H1 (cell line): ENCODE measurements around the gene CAVIN4. TPM values are rescaled to one million over a fixed set of nuclear protein-coding genes. Genes with fewer than 3 reads are reported as not detected.

Experiments used
- CTCF ChIA-PET: fragments of 300-600 bp; sonication (Branson Sonifier 250); formaldehyde crosslinking; loops from one replicate; lab custom pipeline; 2021; ENCODE audit not compliant: partially characterized antibody; lab: Charles Lee
- POLR2A ChIA-PET: fragments of 300-600 bp; sonication (Branson Sonifier 250); formaldehyde crosslinking; loops from one replicate; lab custom pipeline; 2021; ENCODE audit warnings: inconsistent platforms; ENCODE audit not compliant: partially characterized antibody; lab: Charles Lee
- DNase-seq, 2 experiments: peaks; one replicate each; pipeline versions ENCODE4 v3.0.0 to v3.0.0-alpha.2; 2010 to 2022; ENCODE audit warnings: low spot score in 2 of 2, low read depth in 1 of 2, mixed read lengths in 1 of 2
- FAIRE-seq: peaks from 2 replicates; lab custom pipeline; 2011; peaks lifted over from hg19 to GRCh38; lab: Jason Lieb, UNC
- H2AFZ ChIP-seq: 2 replicates; pipeline ENCODE4 v1.8.1; 2012; ENCODE audit warnings: low read length, inconsistent platforms
- H2AK5ac ChIP-seq: 2 replicates; pipeline ENCODE4 v1.6.1; 2013; ENCODE audit warnings: low read depth, low read length
- H2BK120ac ChIP-seq: replicated peaks from 2 replicates; pipeline ENCODE3; 2013; ENCODE audit warnings: low read depth, low read length, inconsistent platforms
- H2BK12ac ChIP-seq: 2 replicates; pipeline ENCODE4 v1.6.1; 2013; ENCODE audit warnings: low read depth, low read length
- H2BK15ac ChIP-seq: 2 replicates; pipeline ENCODE4 v1.6.1; 2013; ENCODE audit warnings: low read length
- H2BK20ac ChIP-seq: 2 replicates; pipeline ENCODE4 v1.6.1; 2013; ENCODE audit warnings: low read length
- H2BK5ac ChIP-seq: 2 replicates; pipeline ENCODE4 v1.6.1; 2013; ENCODE audit warnings: low read depth, low read length
- H3K14ac ChIP-seq: 2 replicates; pipeline ENCODE4 v1.6.1; 2013; ENCODE audit warnings: inconsistent platforms; ENCODE audit not compliant: insufficient read length
- H3K18ac ChIP-seq: 2 replicates; pipeline ENCODE4 v1.6.1; 2013; ENCODE audit warnings: low read length; ENCODE audit errors: extremely low read depth
- H3K23ac ChIP-seq: 2 replicates; pipeline ENCODE4 v1.6.1; 2013; ENCODE audit warnings: inconsistent platforms; ENCODE audit not compliant: insufficient read length
- H3K23me2 ChIP-seq: 2 replicates; pipeline ENCODE4 v1.6.1; 2013; ENCODE audit warnings: low read depth, low read length
- H3K27ac ChIP-seq: 2 replicates; pipeline ENCODE4 v1.6.1; 2011; ENCODE audit warnings: low read depth, low read length, inconsistent platforms
- H3K27me3 ChIP-seq, 4 experiments: replicated peaks in 1 of 4; 1 replicate in 1 of 4; 2 replicates in 3 of 4; pipeline versions ENCODE4 v1.6.1 to v1.8.1; 2011 to 2013; ENCODE audit warnings: low read length in 3 of 4, mild to moderate bottlenecking in 3 of 4, inconsistent platforms in 2 of 4, mixed read lengths in 2 of 4, moderate library complexity in 1 of 4; ENCODE audit not compliant: control insufficient read depth in 3 of 4, insufficient read depth in 3 of 4; ENCODE audit errors: extremely low read depth in 1 of 4
- H3K36me3 ChIP-seq, 4 experiments: 2 replicates each; pipeline versions ENCODE4 v1.6.1 to v1.8.1; 2011 to 2013; ENCODE audit warnings: mild to moderate bottlenecking in 4 of 4, low read length in 3 of 4, moderate library complexity in 2 of 4, control low read depth in 1 of 4, inconsistent platforms in 1 of 4; ENCODE audit not compliant: insufficient read depth in 4 of 4, control insufficient read depth in 2 of 4
- H3K4ac ChIP-seq: replicated peaks from 2 replicates; pipeline ENCODE3; 2013; ENCODE audit warnings: low read length, low read depth, mixed read lengths, inconsistent platforms; ENCODE audit not compliant: insufficient read length
- H3K4me1 ChIP-seq, 4 experiments: replicated peaks in 1 of 4; 1 replicate in 1 of 4; 2 replicates in 3 of 4; pipeline versions ENCODE4 v1.6.1 to v1.8.1; 2011 to 2013; ENCODE audit warnings: low read length in 3 of 4, inconsistent platforms in 2 of 4, mixed read lengths in 1 of 4; ENCODE audit not compliant: insufficient read depth in 4 of 4, control insufficient read depth in 3 of 4
- H3K4me2 ChIP-seq, 2 experiments: 2 replicates each; pipeline versions ENCODE4 v1.6.1 to v1.8.1; 2011 to 2013; ENCODE audit warnings: low read depth in 2 of 2, low read length in 2 of 2, control low read depth in 1 of 2, inconsistent platforms in 1 of 2, mild to moderate bottlenecking in 1 of 2; ENCODE audit not compliant: insufficient read depth in 1 of 2
- H3K4me3 ChIP-seq, 4 experiments: fragments of 200-600, 300-600 bp in 1 of 4; sonication (generic), shearing (Covaris generic), sonication (Bioruptor Twin) in 1 of 4; 2 replicates each; pipeline versions ENCODE4 v1.5.1 to v1.8.1; 2011 to 2016; ENCODE audit warnings: low read length in 4 of 4, low read depth in 3 of 4, control low read depth in 2 of 4, inconsistent platforms in 2 of 4, mild to moderate bottlenecking in 2 of 4, mixed read lengths in 1 of 4, moderate library complexity in 1 of 4; ENCODE audit not compliant: insufficient read depth in 2 of 4; ENCODE audit errors: extremely low read depth in 1 of 4
- H3K56ac ChIP-seq: replicated peaks from 2 replicates; pipeline ENCODE3; 2013; ENCODE audit warnings: low read depth, mild to moderate bottlenecking, mixed read lengths, low read length, inconsistent platforms; ENCODE audit not compliant: insufficient read length
- H3K79me1 ChIP-seq: 2 replicates; pipeline ENCODE4 v1.6.1; 2013; ENCODE audit warnings: low read depth, low read length, control low read depth
- H3K79me2 ChIP-seq, 2 experiments: 2 replicates each; pipeline versions ENCODE4 v1.6.1 to v1.8.1; 2012 to 2013; ENCODE audit warnings: low read length in 2 of 2, mild to moderate bottlenecking in 2 of 2, inconsistent platforms in 1 of 2; ENCODE audit not compliant: insufficient read depth in 2 of 2, control insufficient read depth in 1 of 2
- H3K9ac ChIP-seq, 4 experiments: replicated peaks in 1 of 4; 1 replicate in 1 of 4; 2 replicates in 3 of 4; pipeline versions ENCODE4 v1.6.1 to v1.8.1; 2011 to 2013; ENCODE audit warnings: low read depth in 3 of 4, low read length in 3 of 4, control low read depth in 2 of 4, mild to moderate bottlenecking in 2 of 4, moderate library complexity in 2 of 4, inconsistent platforms in 1 of 4; ENCODE audit errors: extremely low read depth in 1 of 4
- H3K9me3 ChIP-seq, 2 experiments: 2 replicates each; pipeline versions ENCODE4 v1.6.1 to v1.8.1; 2012 to 2013; ENCODE audit warnings: mild to moderate bottlenecking in 2 of 2, moderate library complexity in 2 of 2, control low read depth in 1 of 2, inconsistent platforms in 1 of 2, low read depth in 1 of 2, low read length in 1 of 2, mixed read lengths in 1 of 2; ENCODE audit not compliant: insufficient read depth in 2 of 2
- H4K20me1 ChIP-seq, 2 experiments: replicated peaks in 1 of 2; 2 replicates each; pipeline versions ENCODE3 to v1.8.1; 2011 to 2013; ENCODE audit warnings: inconsistent platforms in 2 of 2, low read length in 2 of 2, mild to moderate bottlenecking in 1 of 2; ENCODE audit not compliant: insufficient read depth in 2 of 2, control insufficient read depth in 1 of 2
- H4K5ac ChIP-seq: 2 replicates; pipeline ENCODE4 v1.6.1; 2013; ENCODE audit warnings: low read length, low read depth, mixed read lengths, inconsistent platforms; ENCODE audit not compliant: insufficient read length
- H4K8ac ChIP-seq: 2 replicates; pipeline ENCODE4 v1.8.0; 2013; ENCODE audit warnings: mild to moderate bottlenecking, moderate library complexity, low read length, inconsistent platforms; ENCODE audit not compliant: insufficient read depth; ENCODE audit errors: extremely low read depth
- H4K91ac ChIP-seq: replicated peaks from 2 replicates; pipeline ENCODE3; 2013; ENCODE audit warnings: low read length, mixed read lengths, inconsistent platforms; ENCODE audit not compliant: insufficient read length
- CBX8 ChIP-seq: fragments of 300-800, 300-1000 bp; sonication (generic); IDR thresholded peaks from 2 replicates; pipeline ENCODE4 v1.7.1; 2016; ENCODE audit warnings: low read depth, low read length, borderline replicate concordance
- CHD1 ChIP-seq: IDR thresholded peaks from 2 replicates; pipeline ENCODE4 v1.6.1; 2012; ENCODE audit warnings: low read depth, low read length, improper control_type of control experiment
- E2F6 ChIP-seq: IDR thresholded peaks from 2 replicates; pipeline ENCODE4 v1.6.1; 2012; ENCODE audit warnings: inconsistent platforms
- HDAC6 ChIP-seq: IDR thresholded peaks from one replicate; pipeline ENCODE4 v1.7.1; 2012; ENCODE audit warnings: low read depth, mild to moderate bottlenecking, inconsistent platforms, low read length, moderate library complexity
- JUND ChIP-seq: IDR thresholded peaks from 2 replicates; pipeline ENCODE4 v1.6.1; 2011; ENCODE audit warnings: mild to moderate bottlenecking, improper control_type of control experiment, low read length
- POU5F1 ChIP-seq: IDR thresholded peaks from 2 replicates; pipeline ENCODE4 v1.6.1; 2011; ENCODE audit warnings: low read depth, mild to moderate bottlenecking, low read length, moderate library complexity
- RXRA ChIP-seq: IDR thresholded peaks from 2 replicates; pipeline ENCODE4 v1.6.1; 2011; ENCODE audit warnings: low read depth, mild to moderate bottlenecking, low read length, moderate library complexity; ENCODE audit not compliant: insufficient read depth
- SAP30 ChIP-seq: fragments of 300-600 bp; sonication (generic); IDR thresholded peaks from 2 replicates; pipeline ENCODE4 v1.7.1; 2012; ENCODE audit warnings: low read length, moderate library complexity, mild to moderate bottlenecking, inconsistent platforms; ENCODE audit not compliant: insufficient read depth, insufficient replicate concordance
- TAF7 ChIP-seq: optimal IDR thresholded peaks from 2 replicates; pipeline ENCODE3; 2011; ENCODE audit warnings: low read depth, mild to moderate bottlenecking, inconsistent platforms, low read length, moderate library complexity, borderline replicate concordance
- TBP ChIP-seq: IDR thresholded peaks from 2 replicates; pipeline ENCODE4 v1.6.1; 2011; ENCODE audit warnings: low read depth, low read length, improper control_type of control experiment
- TEAD4 ChIP-seq: IDR thresholded peaks from 2 replicates; pipeline ENCODE4 v1.6.1; 2012; ENCODE audit warnings: low read depth, low read length, inconsistent platforms, mixed read lengths
- WGBS, 2 experiments: shearing (Covaris generic) in 1 of 2; methylation state at CpG; one replicate each; pipeline versions ENCODE4 v1.1.6 to v1.1.7; 2013 to 2015; ENCODE audit warnings: low lambda C conversion rate in 2 of 2, mixed read lengths in 2 of 2, inconsistent platforms in 1 of 2, low coverage in 1 of 2, missing lambda C conversion rate in 1 of 2; ENCODE audit not compliant: insufficient replicate concordance in 2 of 2, insufficient coverage in 1 of 2, insufficient read length in 1 of 2; ENCODE audit errors: extremely low coverage in 1 of 2, missing lambda C conversion rate in 1 of 2; 5-methylcytosine and 5-hydroxymethylcytosine counted together
- polyA plus RNA-seq, 7 experiments: library from polyadenylated mRNA; depleted of rRNA in 3 of 7; stranded (reverse) in 5 of 7; unstranded in 2 of 7; fragments of >200 nt in 5 of 7; fragments of 200-250 nt in 2 of 7; gene quantifications; 1 replicate in 5 of 7; 2 replicates in 1 of 7; 4 replicates in 1 of 7; pipeline versions ENCODE4 v1.2.1 to v1.2.3, GENCODE V29; 2011 to 2013; ENCODE audit warnings: missing spikeins in 2 of 7, mixed read lengths in 2 of 7
- total RNA-seq: library from RNA; stranded (reverse); fragmentation: NEBNext Ultra II Directional; extraction: Animal tissue kit (Norgen Biotek cat#: 25700); gene quantifications from 2 replicates; pipeline ENCODE4 v1.2.1, GENCODE V29; 2021

CAVIN4 gene
- total and polyA plus RNA-seq, 2 of the 8 experiments (the other 6 are each of a cell fraction or from before 2014, with no cell fraction given), result 2.3 to 9.1 TPM

- 94% methylated on average over 7 of the region's 12 CpGs; no CpG with 5 or more reads in 1 of the 2 experiments for WGBS, 2 experiments
- no peaks in the 10 kb centered on the region for H3K23me2 ChIP-seq
- no peak overlapping the region for H2BK20ac ChIP-seq
- no peak overlapping the region for H3K4me2 ChIP-seq
- H4K5ac ChIP-seq, result no peak overlapping the region
- H2BK120ac ChIP-seq, result no peak overlapping the region
- peaks cover 0 to 37% of the 10 kb centered on the region in 2 experiments; a peak in 2 of 4 replicates for H3K79me2 ChIP-seq
- H3K4me3 ChIP-seq, result no peak overlapping the region
- no peaks in the 10 kb centered on the region; the same call in 1 of the 2 replicates for H3K79me1 ChIP-seq
- no peak for DNase-seq
- no peak overlapping the region for H2BK15ac ChIP-seq
- no peaks in the 10 kb centered on the region for H3K4me1 ChIP-seq
- no peak overlapping the region for H2AK5ac ChIP-seq
- peaks cover 13 to 14% of the 10 kb centered on the region in 2 experiments for H3K9me3 ChIP-seq
- H3K9ac ChIP-seq, result no peak overlapping the region
- TF ChIP-seq TAF7 (no peak), TEAD4 (no peak), JUND (no peak), TBP (no peak), POU5F1 (no peak), E2F6 (no peak), SAP30 (no peak), CBX8 (no peak), RXRA (no peak), HDAC6 (no peak), CHD1 (no peak)
- TF ChIP-seq, all 59 proteins: peak for 0
- no peak overlapping the region for H3K27ac ChIP-seq
- H4K20me1 ChIP-seq, result peaks cover 0 to 3% of the 10 kb centered on the region in 2 experiments
- H3K4ac ChIP-seq, result no peak overlapping the region
- peaks cover 3 to 75% (median 28%) of the 10 kb centered on the region in 4 experiments; a peak in 7 of 8 replicates for H3K36me3 ChIP-seq
- FAIRE-seq, result no peak
- H2BK12ac ChIP-seq, result no peak overlapping the region
- H3K56ac ChIP-seq, result no peak overlapping the region
- CTCF ChIA-PET, result interaction anchor here (0.6 to 0.8 kb wide), 3 partner anchors 62 to 838 kb away, joined by 3 read pairs; no protein-coding TSS in a partner anchor
- H2AFZ ChIP-seq, result no peak overlapping the region
- no peak overlapping the region for H4K91ac ChIP-seq
- no peak overlapping the region for H3K14ac ChIP-seq
- no peak overlapping the region for H3K23ac ChIP-seq
- no peaks in the 10 kb centered on the region for H3K27me3 ChIP-seq
- no peak overlapping the region for H2BK5ac ChIP-seq
- no peak overlapping the region; the same call in 1 of the 2 replicates for H3K18ac ChIP-seq
- 0 out of 2 replicates have a peak overlapping the region, but pooled peaks have one; percentile 46 for H4K8ac ChIP-seq
- POLR2A ChIA-PET, result no interaction called here
These were observed 37.6 kb upstream of the CAVIN4 start for GRCh38 chr9:100540327-100540726.
